Neural progenitor cell (in vitro differentiated cells): ENCODE measurements around the gene C1orf216. TPM values are rescaled to one million over a fixed set of nuclear protein-coding genes. Genes with fewer than 3 reads are reported as not detected.
A peak's percentile ranks its signal among the peaks of the same experiment; 100 is the strongest.

ENCODE experiments used
- DNase-seq: peaks from one replicate; pipeline ENCODE4 v3.0.0-alpha.2; 2016; ENCODE audit warnings: low spot score
- H2AFZ ChIP-seq: fragments of 200-600 bp; sonication (generic); replicated peaks from 2 replicates; pipeline ENCODE4 v1.6.1; 2016; ENCODE audit warnings: antibody characterized with exemption
- H3F3A ChIP-seq: fragments of 200-600 bp; sonication (generic); 2 replicates; pipeline ENCODE4 v1.6.1; 2016; ENCODE audit warnings: antibody characterized with exemption, low read depth
- H3K27ac ChIP-seq: fragments of 200-600 bp; sonication (generic); 2 replicates; pipeline ENCODE4 v1.5.1; 2016; ENCODE audit warnings: mild to moderate bottlenecking
- H3K27me3 ChIP-seq: fragments of 200-600 bp; sonication (generic); 2 replicates; pipeline ENCODE4 v1.6.1; 2016; ENCODE audit warnings: mild to moderate bottlenecking, moderate library complexity
- H3K36me3 ChIP-seq: fragments of 200-600 bp; sonication (generic); 2 replicates; pipeline ENCODE4 v1.5.1; 2016
- H3K4me1 ChIP-seq: fragments of 200-600 bp; sonication (generic); 2 replicates; pipeline ENCODE4 v1.6.1; 2016; ENCODE audit warnings: mixed run types
- H3K4me2 ChIP-seq: fragments of 200-600 bp; sonication (generic); 2 replicates; pipeline ENCODE4 v1.6.1; 2016
- H3K4me3 ChIP-seq: fragments of 200-600 bp; sonication (generic); 2 replicates; pipeline ENCODE4 v1.5.1; 2016
- H3K79me2 ChIP-seq: fragments of 200-600 bp; sonication (generic); 2 replicates; pipeline ENCODE4 v1.6.1; 2016; ENCODE audit warnings: low read depth
- H3K9ac ChIP-seq: fragments of 200-600 bp; sonication (generic); 2 replicates; pipeline ENCODE4 v1.6.1; 2016
- H3K9me3 ChIP-seq: fragments of 200-600 bp; sonication (generic); 2 replicates; pipeline ENCODE4 v1.5.1; 2016; ENCODE audit warnings: low read depth
- H4K20me1 ChIP-seq: fragments of 200-600 bp; sonication (generic); 2 replicates; pipeline ENCODE4 v1.6.1; 2016; ENCODE audit warnings: low read depth
- H3K27ac Mint-ChIP-seq: 3 replicates; pipeline ENCODE4 v1.8.0; 2021; ENCODE audit warnings: mixed read lengths
- H3K27me3 Mint-ChIP-seq: 2 replicates; pipeline ENCODE4 v1.8.0; 2022; ENCODE audit warnings: low read depth, mild to moderate bottlenecking, inconsistent platforms, moderate library complexity, mixed read lengths; ENCODE audit not compliant: insufficient read depth
- H3K36me3 Mint-ChIP-seq: 3 replicates; pipeline ENCODE4 v1.8.0; 2021; ENCODE audit warnings: mixed read lengths
- H3K4me1 Mint-ChIP-seq: 3 replicates; pipeline ENCODE4 v1.8.0; 2021; ENCODE audit warnings: mixed read lengths
- H3K4me3 Mint-ChIP-seq: 3 replicates; pipeline ENCODE4 v1.8.0; 2021; ENCODE audit warnings: mild to moderate bottlenecking, moderate library complexity, mixed read lengths
- H3K9me3 Mint-ChIP-seq: 3 replicates; pipeline ENCODE4 v1.8.0; 2020; ENCODE audit warnings: mixed read lengths
- EZH2 ChIP-seq: fragments of 200-600 bp; sonication (generic); IDR thresholded peaks from 2 replicates; pipeline ENCODE4 v1.6.1; 2017; ENCODE audit warnings: antibody characterized with exemption, mild to moderate bottlenecking, moderate library complexity
- EZH2phosphoT487 ChIP-seq: fragments of 200-600 bp; sonication (generic); IDR thresholded peaks from 2 replicates; pipeline ENCODE4 v1.6.1; 2017; ENCODE audit warnings: antibody characterized with exemption
- total RNA-seq: library from RNA; depleted of rRNA; stranded (reverse); fragments of >200 nt; gene quantifications from 2 replicates; pipeline ENCODE4 v1.2.3, GENCODE V29; 2015; ENCODE audit warnings: low replicate concordance
- TF ChIP-seq, protein P1 (sequence below): fragments of 200-600 bp; sonication (generic); IDR thresholded peaks from 2 replicates; pipeline ENCODE4 v1.5.1; 2017; ENCODE audit warnings: antibody characterized with exemption, mild to moderate bottlenecking

C1orf216 gene
- total RNA-seq, 1 donor from 2014 or later = 4.4 TPM

DNA sequence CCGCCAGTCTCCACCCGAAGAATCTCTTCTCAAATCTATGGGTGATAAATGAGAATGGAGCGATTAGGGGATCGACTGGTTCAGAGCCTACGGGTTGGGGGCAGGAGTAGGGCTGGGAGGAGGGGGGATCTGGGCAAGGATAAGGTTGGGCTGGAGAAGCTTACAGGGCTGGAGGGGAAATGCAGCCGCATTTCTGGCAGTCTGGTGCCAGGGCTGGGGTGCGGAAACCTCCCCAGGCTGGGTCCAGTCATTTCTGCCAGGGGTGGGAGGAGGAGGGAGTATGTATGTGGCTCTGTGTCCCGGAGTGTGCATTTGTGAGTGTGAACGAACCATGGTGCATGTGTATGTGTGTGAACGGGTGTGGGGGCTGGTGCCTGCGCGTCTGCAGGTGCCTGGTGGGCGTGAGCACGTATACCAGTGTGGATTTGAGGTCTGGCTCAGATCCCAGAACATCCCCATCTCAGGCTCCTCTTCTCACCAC lies 10.2 kb downstream of the C1orf216 start:
- Mint-ChIP-seq H3K36me3 (no peaks in the 10 kb centered on the region), H3K9me3 (no peaks in the 10 kb centered on the region), H3K27me3 (peaks cover 57% of the 10 kb centered on the region), H3K4me1 (peaks cover 21% of the 10 kb centered on the region), H3K27ac (no peak overlapping the region), H3K4me3 (peak overlapping the region; percentile 85)
- no peak overlapping the region for H3K9ac ChIP-seq
- H4K20me1 ChIP-seq = no peaks in the 10 kb centered on the region
- DNase-seq = peak; percentile 70
- peak overlapping the region; percentile 83 for H3K4me2 ChIP-seq
- no peaks in the 10 kb centered on the region for H3K36me3 ChIP-seq
- H3K79me2 ChIP-seq = no peaks in the 10 kb centered on the region
- H3K4me1 ChIP-seq = peaks cover 17% of the 10 kb centered on the region
- no peaks in the 10 kb centered on the region for H3K9me3 ChIP-seq
- H3K4me3 ChIP-seq = peak overlapping the region; percentile 65
- H3F3A ChIP-seq = peaks cover 41% of the 10 kb centered on the region
- peak overlapping the region; percentile 61 for H2AFZ ChIP-seq
- H3K27ac ChIP-seq = no peak overlapping the region
- H3K27me3 ChIP-seq = peaks cover 13% of the 10 kb centered on the region
- no peak for TF ChIP-seq EZH2phosphoT487
- TF ChIP-seq, protein P1, sequence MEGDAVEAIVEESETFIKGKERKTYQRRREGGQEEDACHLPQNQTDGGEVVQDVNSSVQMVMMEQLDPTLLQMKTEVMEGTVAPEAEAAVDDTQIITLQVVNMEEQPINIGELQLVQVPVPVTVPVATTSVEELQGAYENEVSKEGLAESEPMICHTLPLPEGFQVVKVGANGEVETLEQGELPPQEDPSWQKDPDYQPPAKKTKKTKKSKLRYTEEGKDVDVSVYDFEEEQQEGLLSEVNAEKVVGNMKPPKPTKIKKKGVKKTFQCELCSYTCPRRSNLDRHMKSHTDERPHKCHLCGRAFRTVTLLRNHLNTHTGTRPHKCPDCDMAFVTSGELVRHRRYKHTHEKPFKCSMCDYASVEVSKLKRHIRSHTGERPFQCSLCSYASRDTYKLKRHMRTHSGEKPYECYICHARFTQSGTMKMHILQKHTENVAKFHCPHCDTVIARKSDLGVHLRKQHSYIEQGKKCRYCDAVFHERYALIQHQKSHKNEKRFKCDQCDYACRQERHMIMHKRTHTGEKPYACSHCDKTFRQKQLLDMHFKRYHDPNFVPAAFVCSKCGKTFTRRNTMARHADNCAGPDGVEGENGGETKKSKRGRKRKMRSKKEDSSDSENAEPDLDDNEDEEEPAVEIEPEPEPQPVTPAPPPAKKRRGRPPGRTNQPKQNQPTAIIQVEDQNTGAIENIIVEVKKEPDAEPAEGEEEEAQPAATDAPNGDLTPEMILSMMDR = no peak
- TF ChIP-seq EZH2 = peak; percentile 46

DNA sequence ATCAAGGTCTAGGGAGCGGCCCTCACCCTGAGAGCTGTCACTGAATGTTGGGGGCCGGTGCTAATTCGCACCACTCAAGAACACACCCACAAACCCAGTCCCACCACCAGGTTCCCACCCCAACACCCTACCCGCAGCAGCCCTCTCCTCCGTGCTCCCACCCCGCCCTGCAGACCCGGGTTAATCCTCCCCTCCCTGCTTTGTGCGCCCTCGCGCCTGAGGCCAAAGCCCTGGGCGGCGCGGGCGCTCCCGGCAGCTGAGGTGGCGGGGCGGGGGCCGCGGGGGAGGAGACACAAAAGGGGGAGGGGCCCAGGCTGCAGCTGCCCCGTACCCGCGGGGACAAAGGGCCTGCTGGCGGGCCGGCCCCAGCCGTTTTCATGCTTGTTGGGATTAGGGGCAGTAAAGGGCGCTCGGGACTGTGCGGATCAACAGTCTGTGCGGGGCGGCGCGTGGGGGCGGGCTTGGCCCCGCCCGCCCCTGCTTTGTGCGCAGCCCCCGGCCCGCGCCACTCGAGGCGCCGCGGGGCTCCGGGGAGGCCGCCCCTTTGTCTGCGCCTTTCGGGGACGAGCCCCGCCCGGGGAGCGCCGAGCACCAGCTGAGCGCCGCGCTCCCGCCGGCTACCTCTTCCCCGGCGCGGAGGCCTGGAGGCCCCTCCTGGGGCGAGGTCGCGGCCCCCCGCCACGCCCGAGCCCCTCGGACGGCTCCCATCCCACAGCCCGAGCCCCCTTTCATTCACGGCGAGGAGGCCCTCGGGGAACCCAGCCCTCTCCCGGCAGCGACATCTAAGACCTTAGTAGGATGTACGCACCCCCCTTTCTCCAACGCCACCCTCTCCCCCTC lies 10.9 kb downstream of the C1orf216 start:
- no peak overlapping the region for H3K9ac ChIP-seq
- H3K27ac Mint-ChIP-seq = no peak overlapping the region
- no peaks in the 10 kb centered on the region for H4K20me1 ChIP-seq
- no peaks in the 10 kb centered on the region for H3K9me3 ChIP-seq
- peaks cover 21% of the 10 kb centered on the region for H3K4me1 ChIP-seq
- peak overlapping the region; percentile 85 for H3K4me3 Mint-ChIP-seq
- TF ChIP-seq EZH2 = no peak
- TF ChIP-seq EZH2phosphoT487 = no peak
- TF ChIP-seq, protein P1 = no peak
- peak overlapping the region; percentile 71 for H2AFZ ChIP-seq
- peaks cover 13% of the 10 kb centered on the region for H3K27me3 ChIP-seq
- peak; percentile 96 for DNase-seq
- H3K79me2 ChIP-seq = no peaks in the 10 kb centered on the region
- H3K9me3 Mint-ChIP-seq = no peaks in the 10 kb centered on the region
- H3K4me2 ChIP-seq = peak overlapping the region; percentile 83
- H3K36me3 ChIP-seq = no peaks in the 10 kb centered on the region
- H3K36me3 Mint-ChIP-seq = no peaks in the 10 kb centered on the region
- H3F3A ChIP-seq = peaks cover 48% of the 10 kb centered on the region
- H3K4me3 ChIP-seq = peak overlapping the region; percentile 65
- H3K27ac ChIP-seq = no peak overlapping the region
- H3K4me1 Mint-ChIP-seq = peaks cover 22% of the 10 kb centered on the region
- peaks cover 62% of the 10 kb centered on the region for H3K27me3 Mint-ChIP-seq

DNA sequence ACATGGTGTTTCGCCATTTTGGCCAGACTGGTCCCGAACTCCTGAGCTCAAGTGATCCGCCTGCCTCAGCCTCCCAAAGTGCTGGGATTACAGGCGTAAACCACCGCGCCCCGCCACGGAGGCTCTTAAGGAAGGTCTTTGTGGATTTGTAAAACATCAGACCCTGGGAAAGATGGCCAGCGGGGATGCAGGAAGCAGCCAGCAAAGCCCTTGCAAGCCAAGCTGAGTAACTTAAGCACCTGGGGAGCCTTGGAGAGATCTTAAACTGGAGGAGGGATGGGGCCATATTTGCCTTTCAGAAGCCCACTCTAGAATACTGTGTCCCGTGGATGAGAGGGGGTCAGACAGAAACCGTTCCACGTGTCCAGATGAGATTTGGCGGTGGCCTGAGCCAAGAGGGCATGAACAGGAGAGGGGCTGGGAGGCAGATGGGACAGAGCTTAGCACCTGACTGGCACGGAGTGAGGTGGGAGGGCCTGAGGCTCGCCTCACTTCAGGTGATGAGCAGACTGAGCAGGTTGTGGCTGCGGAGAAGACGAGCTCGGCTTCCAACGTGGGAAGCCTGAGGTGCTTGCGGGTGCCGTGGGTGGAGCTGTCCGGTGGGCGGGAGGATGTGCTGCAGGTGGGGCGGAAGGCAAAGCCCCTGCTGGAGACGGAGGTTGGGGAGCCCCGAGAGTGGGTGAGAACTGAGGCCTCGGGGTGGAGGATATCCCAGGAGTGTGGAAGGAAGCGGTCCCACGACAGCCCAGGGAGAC lies 11.7 kb downstream of the C1orf216 start:
- Mint-ChIP-seq H3K27me3 (peaks cover 61% of the 10 kb centered on the region), H3K27ac (no peak overlapping the region)
- peak; percentile 57 for DNase-seq

More for the DNA sequence above, 11.7 kb downstream of the C1orf216 start:
- Histone ChIP-seq H3K9me3 (no peaks in the 10 kb centered on the region), H3K27me3 (peaks cover 13% of the 10 kb centered on the region), H3K9ac (no peak overlapping the region), H3K4me2 (peak overlapping the region; percentile 83), H3K4me1 (peaks cover 29% of the 10 kb centered on the region), H4K20me1 (no peaks in the 10 kb centered on the region), H3F3A (peaks cover 56% of the 10 kb centered on the region), H3K36me3 (no peaks in the 10 kb centered on the region), H3K79me2 (no peaks in the 10 kb centered on the region), H3K27ac (no peak overlapping the region), H2AFZ (peak overlapping the region; percentile 71), H3K4me3 (peak overlapping the region; percentile 65)
- Mint-ChIP-seq H3K36me3 (no peaks in the 10 kb centered on the region), H3K4me1 (peaks cover 27% of the 10 kb centered on the region), H3K4me3 (peak overlapping the region; percentile 79), H3K9me3 (no peaks in the 10 kb centered on the region)
- TF ChIP-seq EZH2 (no peak), EZH2phosphoT487 (no peak)
- TF ChIP-seq, protein P1 = no peak
